K562 (cell line): ENCODE measurements around the gene E2F7. TPM values are rescaled to one million over a fixed set of nuclear protein-coding genes. Genes with fewer than 3 reads are reported as not detected.

ENCODE experiments used
- CREB5 ChIP-seq: fragments of 250-450 bp; sonication (Bioruptor Pico); IDR thresholded peaks from 2 replicates; pipeline ENCODE4 v1.5.0; 2020; ENCODE audit warnings: mild to moderate bottlenecking
- CREBBP ChIP-seq: IDR thresholded peaks from one replicate; pipeline ENCODE4 v1.6.1; 2012; ENCODE audit warnings: low read depth, mild to moderate bottlenecking, control low read depth, inconsistent platforms, low read length
- CTCF ChIP-seq, 3 experiments: IDR thresholded peaks in 2 of 3; conservative IDR thresholded peaks in 1 of 3; 2 replicates each; pipeline ENCODE4 v1.5.1; 2011 to 2012; ENCODE audit warnings: low read length in 3 of 3, mild to moderate bottlenecking in 3 of 3, control low read depth in 2 of 3, improper control_type of control experiment in 1 of 3, inconsistent platforms in 1 of 3, low read depth in 1 of 3, mixed read lengths in 1 of 3, moderate library complexity in 1 of 3; ENCODE audit not compliant: insufficient read depth in 2 of 3
- DLX4 ChIP-seq: fragments of 250-450 bp; sonication (Bioruptor Pico); IDR thresholded peaks from 2 replicates; pipeline ENCODE4 v1.6.1; 2021; ENCODE audit warnings: mild to moderate bottlenecking
- GABPA ChIP-seq: fragments of 200-800 bp; sonication (Bioruptor generic); conservative IDR thresholded peaks from 2 replicates; pipeline ENCODE4 v1.6.1; 2016; ENCODE audit warnings: low read depth, missing genetic modification characterization, missing compliant biosample characterization
- HMG20B ChIP-seq: fragments of 250-450 bp; sonication (Bioruptor Pico); IDR thresholded peaks from 2 replicates; pipeline ENCODE4 v1.5.0; 2021; ENCODE audit warnings: mild to moderate bottlenecking
- HNRNPLL ChIP-seq: fragments of 200-400 bp; formaldehyde crosslinking; IDR thresholded peaks from 2 replicates; pipeline ENCODE4 v1.6.1; 2017; ENCODE audit warnings: low read length, low read depth, mild to moderate bottlenecking; ENCODE audit not compliant: poor library complexity, severe bottlenecking
- HOMEZ ChIP-seq: fragments of 250-450 bp; sonication (Bioruptor Pico); IDR thresholded peaks from 2 replicates; pipeline ENCODE4 v1.4.0; 2020; ENCODE audit warnings: mild to moderate bottlenecking, moderate library complexity
- KLF13 ChIP-seq: fragments of 450-650 bp; IDR thresholded peaks from 2 replicates; pipeline ENCODE4 v1.6.1; 2016; ENCODE audit warnings: missing genetic modification characterization, low read depth, mild to moderate bottlenecking, missing compliant biosample characterization, moderate library complexity, borderline replicate concordance
- NFYB ChIP-seq: IDR thresholded peaks from 2 replicates; pipeline ENCODE4 v1.6.1; 2011; ENCODE audit warnings: mild to moderate bottlenecking, moderate library complexity; ENCODE audit not compliant: insufficient read length; ENCODE audit errors: extremely low read depth
- SNIP1 ChIP-seq: fragments of 450-650 bp; IDR thresholded peaks from 2 replicates; pipeline ENCODE4 v1.7.1; 2017; ENCODE audit warnings: low read depth, mild to moderate bottlenecking
- SRSF3 ChIP-seq: fragments of 200-400 bp; formaldehyde crosslinking; IDR thresholded peaks from 2 replicates; pipeline ENCODE4 v1.6.1; 2016; ENCODE audit warnings: mild to moderate bottlenecking, low read length, moderate library complexity; ENCODE audit not compliant: insufficient read depth
- TAF15 ChIP-seq: fragments of 200-400 bp; formaldehyde crosslinking; IDR thresholded peaks from 2 replicates; pipeline ENCODE4 v1.6.1; 2017; ENCODE audit warnings: mild to moderate bottlenecking, low read depth, low read length, moderate library complexity
- TAL1 ChIP-seq: fragments of 450-650 bp; IDR thresholded peaks from 2 replicates; pipeline ENCODE4 v1.6.1; 2016; ENCODE audit warnings: mild to moderate bottlenecking
- TGIF2 ChIP-seq: sonication (generic); formaldehyde crosslinking; IDR thresholded peaks from 2 replicates; pipeline ENCODE4 v1.8.1; 2022; ENCODE audit warnings: mild to moderate bottlenecking, missing genetic modification reagents, moderate library complexity
- ZBTB1 ChIP-seq: sonication (generic); formaldehyde crosslinking; IDR thresholded peaks from 2 replicates; pipeline ENCODE4 v1.8.1; 2023; ENCODE audit warnings: missing genetic modification reagents, low read depth, mild to moderate bottlenecking, borderline replicate concordance
- ZFP1 ChIP-seq: fragments of 450-650 bp; formaldehyde crosslinking; IDR thresholded peaks from 2 replicates; pipeline ENCODE4 v1.4.0; 2020; ENCODE audit warnings: mild to moderate bottlenecking, mixed read lengths
- ZFP30 ChIP-seq: fragments of 250-450 bp; sonication (Bioruptor Pico); IDR thresholded peaks from 2 replicates; pipeline ENCODE4 v1.8.0; 2022; ENCODE audit warnings: moderate library complexity, mild to moderate bottlenecking, inconsistent platforms, borderline replicate concordance
- ZNF431 ChIP-seq: sonication (generic); formaldehyde crosslinking; IDR thresholded peaks from 2 replicates; pipeline ENCODE4 v1.8.0; 2022; ENCODE audit warnings: mild to moderate bottlenecking, missing genetic modification reagents
- ZNF699 ChIP-seq: fragments of 250-450 bp; sonication (Bioruptor Pico); IDR thresholded peaks from 2 replicates; pipeline ENCODE4 v1.8.0; 2021; ENCODE audit warnings: mild to moderate bottlenecking, moderate library complexity; ENCODE audit not compliant: insufficient replicate concordance
- ZNF77 ChIP-seq: fragments of 250-450 bp; sonication (Bioruptor Pico); IDR thresholded peaks from 2 replicates; pipeline ENCODE4 v1.5.0; 2020
- polyA plus RNA-seq, 8 experiments: library from polyadenylated mRNA; depleted of rRNA in 4 of 8; stranded (reverse) in 5 of 8; unstranded in 3 of 8; fragments of >200 nt; fragmentation: Nextera tagmentation in 2 of 8; fragmentation: Illumina TruSeq in 1 of 8; extraction: Ambion mirVana in 2 of 8; extraction: Trizol in 1 of 8; gene quantifications; 2 replicates each; pipeline versions ENCODE4 v1.2.1 to v1.2.3, GENCODE V29; 2011 to 2014; ENCODE audit warnings: inconsistent platforms in 1 of 8, missing spikeins in 1 of 8
- total RNA-seq, 7 experiments: library from RNA; depleted of rRNA in 6 of 7; stranded (reverse); fragments of >200 nt in 6 of 7; fragmentation: Illumina TruSeq in 2 of 7; extraction: Trizol in 2 of 7; gene quantifications; 2 replicates each; pipeline versions ENCODE4 v1.2.1 to v1.2.3, GENCODE V29; 2011 to 2021; ENCODE audit warnings: low replicate concordance in 1 of 7

Gene E2F7
- total and polyA plus RNA-seq, 9 of the 15 experiments (the other 6 are each of a cell fraction or from before 2014, with no cell fraction given): 3.4 to 13.6 (median 8.1) TPM

GRCh38 chr12:77065361-77066204 is at the start of gene E2F7 (continued):
- TF ChIP-seq DLX4 (CRISPR knock-in tag) (no peak), ZBTB1 (CRISPR knock-in tag) (no peak), ZNF699 (no peak), ZFP30 (CRISPR knock-in tag) (no peak), HMG20B (CRISPR knock-in tag) (no peak), CTCF (IDR thresholded peaks at IDR 0.05 in 2 of 3, conservative IDR thresholded peaks at IDR 0.05 in 1 of 3; ENCODE audit: insufficient read depth in 2 of 3, low read depth in 1 of 3, low read length in 3 of 3) (no peak), SRSF3 (no peak), NFYB (peak; percentile 90), CREBBP (no peak), ZNF77 (no peak), CREB5 (CRISPR knock-in tag) (no peak), TGIF2 (CRISPR knock-in tag) (no peak), HNRNPLL (peak; percentile 87), TAL1 (no peak), ZNF431 (CRISPR knock-in tag) (no peak), KLF13 (tag) (no peak), GABPA (tag) (peak; percentile 34; the same call in 1 of the 2 replicates), HOMEZ (no peak), TAF15 (no peak), ZFP1 (CRISPR knock-in tag) (no peak), SNIP1 (no peak)
